A549 (cell line): ENCODE measurements around the gene PLCD1. TPM values are rescaled to one million over a fixed set of nuclear protein-coding genes. Genes with fewer than 3 reads are reported as not detected.

ENCODE experiments used
- ATAC-seq, 2 experiments: fragments of 200-7000 bp in 1 of 2; fragments of >200 bp in 1 of 2; cut with Nextera tagmentation in 1 of 2; cut with Tn5 transposase in 1 of 2; 3 replicates each; pipeline versions ENCODE4 v1.8.0 to v1.9.1; 2018 to 2020; ENCODE audit warnings: mild to moderate bottlenecking in 1 of 2, moderate library complexity in 1 of 2
- CTCF ChIA-PET: fragments of 300-600 bp; sonication (Branson Sonifier 250); formaldehyde crosslinking; extraction: SDS; loops from one replicate; lab custom pipeline; 2021; ENCODE audit warnings: antibody characterized with exemption, inconsistent platforms; lab: Yijun Ruan, JAX
- POLR2A ChIA-PET: fragments of 350-600 bp; formaldehyde crosslinking; extraction: SDS; loops from one replicate; lab custom pipeline; 2021; ENCODE audit warnings: antibody characterized with exemption, inconsistent platforms; lab: Yijun Ruan, JAX
- DNase-seq, 2 experiments: peaks; one replicate each; pipeline versions ENCODE4 v3.0.0 to v3.0.0-alpha.2; 2011 to 2016; ENCODE audit warnings: low read depth in 1 of 2, low spot score in 1 of 2
- FAIRE-seq: peaks from 2 replicates; lab custom pipeline; 2011; peaks lifted over from hg19 to GRCh38; lab: Jason Lieb, UNC
- H3K27ac ChIP-seq, 2 experiments: fragments of >200 bp; sonication (Bioruptor Twin); formaldehyde crosslinking; 3 replicates each; pipeline ENCODE4 v1.5.1; 2016 to 2017
- H3K4me1 ChIP-seq: fragments of >200 bp; sonication (Bioruptor Twin); formaldehyde crosslinking; 3 replicates; pipeline ENCODE4 v1.6.1; 2016
- H3K4me2 ChIP-seq: fragments of >200 bp; sonication (Bioruptor Twin); formaldehyde crosslinking; 3 replicates; pipeline ENCODE4 v1.6.1; 2016
- H3K4me3 ChIP-seq: fragments of >200 bp; sonication (Bioruptor Twin); formaldehyde crosslinking; 3 replicates; pipeline ENCODE4 v1.5.1; 2016
- H3K9me3 ChIP-seq: fragments of >200 bp; sonication (Bioruptor Twin); formaldehyde crosslinking; 3 replicates; pipeline ENCODE4 v1.6.1; 2016
- CHD2 ChIP-seq: fragments of 150-350 bp; IDR thresholded peaks from 2 replicates; pipeline ENCODE4 v1.6.1; 2014; ENCODE audit warnings: low read length; ENCODE audit not compliant: partially characterized antibody
- CTCF ChIP-seq: fragments of >200 bp; sonication (Bioruptor Twin); formaldehyde crosslinking; IDR thresholded peaks from 3 replicates; pipeline ENCODE4 v1.5.1; 2016
- ESRRA ChIP-seq: fragments of 150-350 bp; IDR thresholded peaks from 2 replicates; pipeline ENCODE4 v1.6.1; 2014; ENCODE audit warnings: mild to moderate bottlenecking, low read length, borderline replicate concordance
- FOSL2 ChIP-seq, 2 experiments: fragments of 450-650 bp in 1 of 2; fragments of >200 bp in 1 of 2; sonication (Bioruptor Twin) in 1 of 2; formaldehyde crosslinking; IDR thresholded peaks; 2 replicates each; pipeline versions ENCODE4 v1.5.0 to v1.6.1; 2016 to 2020; ENCODE audit warnings: mild to moderate bottlenecking in 1 of 2, moderate library complexity in 1 of 2
- FOXS1 ChIP-seq: fragments of 250-450 bp; sonication (Bioruptor Pico); IDR thresholded peaks from 2 replicates; pipeline ENCODE4 v1.5.0; 2020; ENCODE audit warnings: mild to moderate bottlenecking, moderate library complexity
- JUN ChIP-seq, 2 experiments: fragments of >200 bp; sonication (Bioruptor Twin); formaldehyde crosslinking; IDR thresholded peaks; 2 replicates in 1 of 2; 3 replicates in 1 of 2; pipeline ENCODE4 v1.6.1; 2016 to 2017
- JUNB ChIP-seq: fragments of >200 bp; sonication (Bioruptor Twin); formaldehyde crosslinking; IDR thresholded peaks from 2 replicates; pipeline ENCODE4 v1.6.1; 2016
- MAX ChIP-seq: IDR thresholded peaks from 2 replicates; pipeline ENCODE4 v1.6.1; 2012
- MAZ ChIP-seq: fragments of 150-350 bp; IDR thresholded peaks from 2 replicates; pipeline ENCODE4 v1.6.1; 2014; ENCODE audit warnings: antibody characterized with exemption, low read depth, low read length, borderline replicate concordance
- MYC ChIP-seq: IDR thresholded peaks from 2 replicates; pipeline ENCODE4 v1.6.1; 2012; ENCODE audit warnings: mild to moderate bottlenecking, inconsistent platforms, low read length, improper control_type of control experiment, borderline replicate concordance
- NFE2L2 ChIP-seq: fragments of 150-350 bp; conservative IDR thresholded peaks from 2 replicates; pipeline ENCODE4 v1.6.1; 2014; ENCODE audit warnings: low read length
- POLR2A ChIP-seq: IDR thresholded peaks from 2 replicates; pipeline ENCODE4 v1.6.1; 2012; ENCODE audit warnings: mild to moderate bottlenecking, low read length
- POLR2AphosphoS2 ChIP-seq: conservative IDR thresholded peaks from 2 replicates; pipeline ENCODE4 v1.6.1; 2012; ENCODE audit warnings: low read length, improper control_type of control experiment, inconsistent platforms
- ZNF302 ChIP-seq: fragments of 250-450 bp; sonication (Bioruptor Pico); IDR thresholded peaks from 2 replicates; pipeline ENCODE4 v1.9.0; 2021; ENCODE audit warnings: inconsistent platforms, mild to moderate bottlenecking, moderate library complexity
- WGBS: methylation state at CpG from one replicate; pipeline ENCODE4 v1.1.6; 2017; ENCODE audit errors: missing lambda C conversion rate; 5-methylcytosine and 5-hydroxymethylcytosine counted together
- polyA plus RNA-seq, 4 experiments: library from polyadenylated mRNA; depleted of rRNA in 3 of 4; stranded (reverse); fragments of >200 nt; fragmentation: RNase III in 1 of 4; extraction: RNeasy Plus Mini Kit Qiagen cat#74134 plus additional on column Dnase treatment in 1 of 4; gene quantifications; 2 replicates in 3 of 4; 3 replicates in 1 of 4; pipeline ENCODE4 v1.2.3, GENCODE V29; 2011 to 2017

Gene PLCD1
- polyA plus RNA-seq, 2 of the 4 experiments (the other 2 are of a cell fraction), result 3.9 to 4.8 TPM

GRCh38 chr3:38032328-38032865 is 3.0 kb upstream of the PLCD1 start:
- no peak overlapping the region for H3K4me2 ChIP-seq
- POLR2A ChIA-PET, result no interaction called here

GRCh38 chr3:38031022-38031994 is 1.9 kb upstream of the PLCD1 start:
- H3K4me1 ChIP-seq, result peaks cover 24% of the 10 kb centered on the region
- H3K9me3 ChIP-seq, result no peaks in the 10 kb centered on the region
- CTCF ChIA-PET, result interaction anchor here (0.9 to 1.9 kb wide), 2 partner anchors 28 to 64 kb away, joined by 3 to 7 read pairs; no protein-coding TSS in a partner anchor
- ATAC-seq, result peak; percentile 86 to 89
- FAIRE-seq, result no peak
- POLR2A ChIA-PET, result no interaction called here
- H3K4me3 ChIP-seq, result no peak overlapping the region
- peak overlapping the region; percentile 80 for H3K4me2 ChIP-seq
- 24% methylated on average over 8 of the region's 9 CpGs for WGBS
- TF ChIP-seq FOSL2 (IDR thresholded peaks at IDR 0.05), result no peak
- TF ChIP-seq FOSL2 (CRISPR knock-in tag; IDR thresholded peaks at IDR 0.05), result peak; percentile 44
- 0 out of 5 replicates have a peak, but pooled peaks of 1 of the 2 experiments have one; percentile 9 for TF ChIP-seq JUN (IDR thresholded peaks at IDR 0.05)
- no peak for TF ChIP-seq CTCF
- TF ChIP-seq NFE2L2, result no peak
- TF ChIP-seq ZNF302 (CRISPR knock-in tag), result no peak
- TF ChIP-seq MAX, result peak; percentile 47; the same call in 1 of the 2 replicates
- TF ChIP-seq POLR2A, result 0 out of 2 replicates have a peak, but pooled peaks have one; percentile 17
- TF ChIP-seq FOXS1 (CRISPR knock-in tag), result no peak
- no peak for TF ChIP-seq MAZ
- no peak for TF ChIP-seq ESRRA
- peak; percentile 31; the same call in 1 of the 2 replicates for TF ChIP-seq MYC
- no peak for TF ChIP-seq JUNB
- TF ChIP-seq CHD2, result no peak
- DNase-seq, result peak; percentile 66 to 78
- H3K27ac ChIP-seq, result peak overlapping the region; percentile 68 to 88

More at GRCh38 chr3:38032328-38032865, 3.0 kb upstream of the PLCD1 start:
- DNase-seq (no peak), ATAC-seq (no peak), FAIRE-seq (no peak)
- TF ChIP-seq ESRRA, result no peak
- no peak for TF ChIP-seq POLR2AphosphoS2
- TF ChIP-seq CTCF, result no peak
- TF ChIP-seq MYC, result no peak
- CTCF ChIA-PET, result interaction anchor here (1.0 to 1.9 kb wide), 2 partner anchors 29 to 253 kb away, joined by 4 to 7 read pairs; no protein-coding TSS in a partner anchor
- peaks cover 24% of the 10 kb centered on the region for H3K4me1 ChIP-seq
- H3K27ac ChIP-seq, result peak overlapping the region in 1 of 2 experiments; percentile 88; a peak in 3 of 6 replicates
- WGBS, result 85% methylated on average over 1 of the region's 1 CpG
- no peak overlapping the region for H3K4me3 ChIP-seq
- H3K9me3 ChIP-seq, result no peaks in the 10 kb centered on the region
